ENCODE data around the gene AIG1.

Gene AIG1

GRCh38 chr6:143059663-143060353 is 881 bp upstream of the AIG1 start:
- no peak for TF ChIP-seq CTCF (conservative IDR thresholded peaks at IDR 0.05)
- peak overlapping the region; percentile 82 for H3K27ac ChIP-seq

- TF ChIP-seq CTCF (conservative IDR thresholded peaks at IDR 0.05): no peak
- peak overlapping the region; percentile 82 for H3K27ac ChIP-seq
These were observed 309 bp upstream of the AIG1 start for GRCh38 chr6:143060354-143060805.

DNA sequence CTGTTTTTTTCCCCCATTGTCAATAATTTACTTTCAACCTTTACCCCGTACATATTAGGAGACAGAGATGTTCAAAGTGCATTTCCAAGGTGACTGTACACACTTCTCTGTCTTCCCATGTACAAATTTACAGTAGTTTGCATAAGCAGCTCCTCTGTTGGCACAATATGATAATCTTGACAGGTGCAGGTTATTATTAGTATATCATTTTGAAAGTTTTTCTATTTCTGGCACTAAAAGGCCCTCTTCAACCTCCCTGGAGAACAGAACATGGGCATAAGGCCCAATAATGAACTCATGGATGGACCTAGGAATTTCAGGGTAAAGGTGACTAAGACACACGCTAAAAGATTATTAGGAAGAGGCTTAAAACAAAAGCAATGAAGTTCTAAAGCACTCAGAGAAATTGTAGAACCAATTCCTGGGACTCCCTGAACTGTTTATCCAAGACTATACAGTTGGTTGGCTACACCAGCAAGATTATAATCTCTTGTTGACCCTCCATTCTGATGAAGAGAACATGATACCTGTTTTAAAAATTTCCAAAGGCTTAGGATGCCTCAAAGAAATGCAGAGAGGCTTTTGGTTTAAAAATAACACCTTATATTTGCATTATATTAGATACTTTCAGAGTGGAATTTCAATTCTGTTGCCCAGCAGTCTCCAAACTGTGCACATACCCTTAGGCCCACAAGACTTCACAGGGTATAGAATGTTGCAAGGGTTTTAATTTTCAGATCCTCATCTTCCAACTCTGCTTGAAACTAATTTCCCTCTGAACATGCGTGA is 1.1 kb downstream of the AIG1 start:
- no peak for TF ChIP-seq CTCF (conservative IDR thresholded peaks at IDR 0.05)
- H3K27ac ChIP-seq: peak overlapping the region; percentile 82

DNA sequence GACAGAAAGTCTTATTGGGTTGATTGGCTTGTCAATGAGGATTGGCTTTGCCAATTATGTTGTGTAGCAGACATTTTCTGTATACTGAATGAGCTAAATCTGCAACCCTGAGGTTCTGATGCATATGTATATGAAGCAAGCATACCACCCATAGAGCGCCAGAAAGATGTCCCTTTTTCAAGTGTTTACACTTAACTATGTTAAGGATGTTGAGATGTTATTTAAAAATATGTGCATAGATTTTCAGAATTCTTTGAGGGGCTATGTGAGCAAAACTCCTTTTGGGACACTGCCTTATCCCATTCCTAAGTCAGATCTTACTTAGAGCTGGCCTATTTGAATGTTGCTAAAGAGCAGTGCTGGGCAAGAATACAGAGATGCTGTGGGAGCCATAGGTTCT is 1.9 kb downstream of the AIG1 start:
- no peak overlapping the region for H3K27ac ChIP-seq
- TF ChIP-seq CTCF (conservative IDR thresholded peaks at IDR 0.05): no peak

DNA sequence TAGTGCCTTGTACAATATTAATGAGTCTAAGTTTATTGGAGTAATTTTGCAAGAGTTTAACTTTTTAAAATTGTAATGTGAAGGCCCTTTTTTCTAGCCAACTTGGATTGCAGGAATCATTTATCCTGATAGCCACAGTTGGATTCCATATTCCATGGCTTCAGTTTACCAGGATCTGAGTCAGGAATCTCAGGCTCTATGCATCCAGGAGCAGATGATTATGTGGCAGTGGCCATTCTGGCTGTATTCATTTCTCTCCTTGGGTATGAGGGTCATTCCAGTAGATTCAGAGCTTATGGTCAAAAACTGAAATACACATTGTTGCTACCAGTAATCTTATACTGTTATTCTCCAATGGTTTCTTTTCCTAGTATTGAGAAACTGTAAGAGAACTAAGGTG is 2.9 kb downstream of the AIG1 start:
- no peak overlapping the region for H3K27ac ChIP-seq
- TF ChIP-seq CTCF (conservative IDR thresholded peaks at IDR 0.05): no peak

DNA sequence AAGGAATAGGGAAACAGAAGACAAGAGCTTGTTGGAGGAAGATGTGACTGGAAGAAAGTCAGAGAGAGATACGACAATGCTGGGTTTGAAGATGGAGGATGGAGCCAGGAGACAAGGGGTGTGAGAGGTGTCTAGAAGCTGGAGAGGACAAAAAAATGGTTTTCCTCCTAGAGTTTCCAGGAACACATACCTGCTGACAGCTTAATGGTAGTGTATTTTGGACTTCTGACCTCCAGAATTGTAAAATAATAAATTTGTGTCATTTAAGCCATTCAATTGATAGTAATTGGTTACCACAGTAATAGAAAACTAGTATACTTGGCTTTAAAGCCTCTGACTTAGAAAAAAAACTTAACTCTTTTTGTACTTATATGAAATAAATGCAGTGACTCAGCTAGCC is 3.6 kb downstream of the AIG1 start:
- no peak for TF ChIP-seq CTCF (conservative IDR thresholded peaks at IDR 0.05)
- H3K27ac ChIP-seq: no peak overlapping the region

DNA sequence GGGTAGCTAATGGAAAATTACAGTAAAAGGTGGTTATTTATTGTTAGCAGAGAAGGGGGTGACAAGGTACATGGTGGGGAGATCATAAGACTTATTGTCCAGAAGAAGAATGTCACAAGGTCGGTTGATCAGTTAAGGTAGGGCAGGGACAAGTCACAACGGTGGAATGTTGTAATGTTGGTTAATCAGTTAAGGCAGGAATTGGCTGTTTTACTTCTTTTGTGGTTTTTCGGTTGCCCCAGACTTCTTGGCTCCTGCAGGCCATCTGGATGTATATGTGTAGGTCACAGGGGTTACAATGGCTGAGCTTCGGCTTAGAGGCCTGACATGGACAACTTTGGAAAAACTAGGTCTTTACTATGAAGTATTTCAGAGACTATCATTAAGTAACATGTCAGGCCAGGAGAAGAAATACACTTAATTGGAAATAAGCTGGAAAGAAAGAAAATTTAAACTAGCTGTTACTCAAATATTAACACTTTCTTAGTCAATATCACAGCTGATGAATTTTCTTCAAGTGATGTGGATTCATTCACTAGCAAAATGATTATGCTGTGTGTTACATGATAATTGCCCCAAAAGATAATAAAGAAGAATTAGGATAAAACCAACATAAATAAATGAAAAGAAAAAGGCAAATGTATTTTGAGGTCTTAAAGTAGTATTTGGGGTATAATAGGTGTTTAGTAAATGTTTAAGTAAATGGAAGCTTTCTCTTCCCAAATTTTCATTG is 4.4 kb downstream of the AIG1 start:
- H3K27ac ChIP-seq: no peak overlapping the region
- no peak for TF ChIP-seq CTCF (conservative IDR thresholded peaks at IDR 0.05)
